ENCODE measurements around the gene PIGA.

GRCh38 chrX:15298780-15299179 is 36.5 kb downstream of the PIGA start:
- TF ChIP-seq CTCF (conservative IDR thresholded peaks at IDR 0.05; ENCODE audit: low read length) (no peak), EZH2phosphoT487 (IDR thresholded peaks at IDR 0.05; ENCODE audit: borderline replicate concordance) (no peak)

Data from Loucy (cell line).